Ecto neural progenitor cell (in vitro differentiated cells): ENCODE results near the gene TSHR.
"Not testable (repeated sequence)": the region's sequence is repeated elsewhere in the genome, so short reads cannot be mapped to it uniquely, and the experiment has no call there.

Experiments
- DNase-seq: peaks from one replicate; pipeline ENCODE4 v3.0.0-alpha.2; 2018; ENCODE audit warnings: low spot score

The TSHR gene

GRCh38 chr14:80996049-80996901 lies 40.9 kb downstream of the TSHR start:
- no peak for DNase-seq

GRCh38 chr14:81001447-81001846 lies 46.0 kb downstream of the TSHR start:
- DNase-seq, result no peak

- no peak for DNase-seq
These were observed 49.2 kb downstream of the TSHR start for GRCh38 chr14:81004575-81004974.

- no peak for DNase-seq
These were observed 50.3 kb downstream of the TSHR start for GRCh38 chr14:81005540-81006228.

GRCh38 chr14:81006266-81006665 lies 50.8 kb downstream of the TSHR start:
- no peak for DNase-seq

GRCh38 chr14:81007131-81007530 lies 51.7 kb downstream of the TSHR start:
- DNase-seq, result no peak

- DNase-seq, result no peak
These were observed 53.9 kb downstream of the TSHR start for GRCh38 chr14:81009346-81009745.

GRCh38 chr14:81018251-81018650 lies 62.8 kb downstream of the TSHR start:
- DNase-seq, result no peak

- DNase-seq, result no peak
These were observed 63.3 kb downstream of the TSHR start for GRCh38 chr14:81018684-81019083.

GRCh38 chr14:81019113-81019512 lies 63.7 kb downstream of the TSHR start:
- not testable (repeated sequence) for DNase-seq

GRCh38 chr14:81023095-81023710 lies 67.8 kb downstream of the TSHR start:
- no peak for DNase-seq

- no peak for DNase-seq
These were observed 73.0 kb downstream of the TSHR start for GRCh38 chr14:81028461-81028860.

- no peak for DNase-seq
These were observed 76.1 kb downstream of the TSHR start for GRCh38 chr14:81031488-81031887.

- DNase-seq, result no peak
These were observed 78.3 kb downstream of the TSHR start for GRCh38 chr14:81033698-81034240.

GRCh38 chr14:81042438-81042837 lies 87.0 kb downstream of the TSHR start:
- no peak for DNase-seq

GRCh38 chr14:81051547-81051946 lies 96.1 kb downstream of the TSHR start:
- DNase-seq, result no peak

- DNase-seq, result not testable (repeated sequence)
These were observed 98.6 kb downstream of the TSHR start for GRCh38 chr14:81054057-81054456.

GRCh38 chr14:81055971-81056370 lies 100.5 kb downstream of the TSHR start:
- no peak for DNase-seq

- no peak for DNase-seq
These were observed 107.0 kb downstream of the TSHR start for GRCh38 chr14:81062380-81062779.

GRCh38 chr14:81062816-81063215 lies 107.4 kb downstream of the TSHR start:
- DNase-seq, result peak; percentile 47

GRCh38 chr14:81066672-81067071 lies 111.3 kb downstream of the TSHR start:
- DNase-seq, result no peak

GRCh38 chr14:81067156-81067555 lies 111.7 kb downstream of the TSHR start:
- no peak for DNase-seq
